Muscle layer of colon (tissue), 2 donors: Measurements from ENCODE around the gene HPCAL1.

Experiments used
- H3K27ac ChIP-seq: one replicate; pipeline ENCODE4 v1.7.0; 2013; ENCODE audit warnings: low read depth, mild to moderate bottlenecking, low read length, moderate library complexity
- H3K27me3 ChIP-seq, 2 donors: one replicate each; pipeline ENCODE4 v1.7.0; 2013; ENCODE audit warnings: low read length in 2 of 2, mild to moderate bottlenecking in 2 of 2; ENCODE audit not compliant: insufficient read depth in 2 of 2, control insufficient read depth in 1 of 2
- H3K36me3 ChIP-seq: one replicate; pipeline ENCODE4 v1.7.0; 2013; ENCODE audit warnings: mild to moderate bottlenecking, low read length; ENCODE audit not compliant: insufficient read depth
- H3K4me1 ChIP-seq: one replicate; pipeline ENCODE4 v1.7.0; 2013; ENCODE audit warnings: mild to moderate bottlenecking, low read length; ENCODE audit not compliant: insufficient read depth
- H3K4me3 ChIP-seq, 2 donors: one replicate each; pipeline ENCODE4 v1.7.0; 2013; ENCODE audit warnings: low read length in 2 of 2, low read depth in 1 of 2, mild to moderate bottlenecking in 1 of 2, moderate library complexity in 1 of 2
- H3K9ac ChIP-seq: one replicate; pipeline ENCODE4 v1.7.0; 2013; ENCODE audit warnings: low read length
- H3K9me3 ChIP-seq: one replicate; pipeline ENCODE4 v1.7.0; 2013; ENCODE audit warnings: mild to moderate bottlenecking, low read length
- donor health status: abdominal sarcoma.
- donor health status: Adenocarcinoma of cecum.

Gene HPCAL1

GRCh38 chr2:10346929-10347561, 44.3 kb downstream of the HPCAL1 start:
- Histone ChIP-seq H3K9ac (no peak overlapping the region), H3K9me3 (no peaks in the 10 kb centered on the region), H3K36me3 (no peaks in the 10 kb centered on the region), H3K27ac (no peak overlapping the region), H3K4me1 (peaks cover 15% of the 10 kb centered on the region), H3K4me3 (no peak overlapping the region), H3K27me3 (no peaks in the 10 kb centered on the region)

DNA sequence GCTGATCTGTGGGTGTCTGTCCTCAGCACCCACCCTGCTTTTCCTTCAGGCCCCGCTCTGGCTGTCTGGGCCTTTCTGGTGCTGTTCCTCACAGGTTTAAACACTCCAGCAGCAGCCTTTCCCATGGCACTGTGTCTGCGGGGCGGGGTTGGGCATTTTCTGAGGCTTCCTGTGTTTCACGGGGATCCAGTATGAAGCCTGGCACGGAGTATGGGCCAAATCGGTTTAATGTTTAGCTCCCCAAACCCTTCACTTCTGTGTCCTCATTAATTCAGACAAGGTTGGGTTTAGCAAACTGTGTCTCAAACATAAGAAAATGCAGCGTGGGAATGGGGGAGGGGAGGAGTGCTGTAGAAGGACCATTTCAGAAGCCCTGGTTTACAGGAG, 44.9 kb downstream of the HPCAL1 start:
- Histone ChIP-seq H3K36me3 (no peaks in the 10 kb centered on the region), H3K27me3 (no peaks in the 10 kb centered on the region), H3K9ac (no peak overlapping the region), H3K27ac (no peak overlapping the region), H3K4me1 (peaks cover 15% of the 10 kb centered on the region), H3K4me3 (no peak overlapping the region), H3K9me3 (no peaks in the 10 kb centered on the region)

DNA sequence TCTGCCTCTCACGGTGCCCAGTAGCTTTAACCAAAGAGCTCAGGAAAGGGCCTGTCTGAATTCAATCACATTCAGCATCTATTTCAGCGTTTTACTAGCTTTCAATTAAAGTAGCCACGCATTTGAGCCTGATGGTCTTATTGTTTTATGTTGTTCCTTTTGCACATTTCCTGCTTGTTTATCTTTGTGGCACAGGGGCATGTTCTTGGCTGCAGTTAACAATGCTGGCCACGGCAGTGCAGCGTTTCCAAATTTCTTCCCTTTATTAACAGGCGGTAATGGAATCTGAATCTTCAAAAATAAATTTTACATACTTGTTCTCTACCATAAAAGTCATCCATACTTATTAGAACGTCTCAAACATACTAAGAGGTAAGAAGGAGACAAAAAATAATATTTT, 46.2 kb downstream of the HPCAL1 start:
- Histone ChIP-seq H3K4me1 (peaks cover 14% of the 10 kb centered on the region), H3K27ac (no peak overlapping the region)

GRCh38 chr2:10350761-10351160, 48.1 kb downstream of the HPCAL1 start:
- H3K4me3 ChIP-seq = no peak overlapping the region
- no peaks in the 10 kb centered on the region for H3K27me3 ChIP-seq
- no peak overlapping the region for H3K27ac ChIP-seq
- no peaks in the 10 kb centered on the region for H3K9me3 ChIP-seq
- no peaks in the 10 kb centered on the region for H3K36me3 ChIP-seq
- no peak overlapping the region for H3K9ac ChIP-seq
- H3K4me1 ChIP-seq = peaks cover 7% of the 10 kb centered on the region

More for the DNA sequence above, 46.2 kb downstream of the HPCAL1 start:
- Histone ChIP-seq H3K9me3 (no peaks in the 10 kb centered on the region), H3K36me3 (no peaks in the 10 kb centered on the region), H3K4me3 (no peak overlapping the region), H3K27me3 (no peaks in the 10 kb centered on the region), H3K9ac (no peak overlapping the region)

- Histone ChIP-seq H3K27ac (no peak overlapping the region), H3K36me3 (no peaks in the 10 kb centered on the region), H3K4me1 (no peaks in the 10 kb centered on the region), H3K9me3 (no peaks in the 10 kb centered on the region), H3K9ac (no peak overlapping the region), H3K27me3 (no peaks in the 10 kb centered on the region), H3K4me3 (no peak overlapping the region)
These were observed 49.7 kb downstream of the HPCAL1 start for GRCh38 chr2:10352361-10352760.

- H3K27me3 ChIP-seq = no peaks in the 10 kb centered on the region
- H3K27ac ChIP-seq = no peak overlapping the region
- no peaks in the 10 kb centered on the region for H3K4me1 ChIP-seq
- H3K9me3 ChIP-seq = no peaks in the 10 kb centered on the region
- no peak overlapping the region for H3K9ac ChIP-seq
- no peak overlapping the region for H3K4me3 ChIP-seq
- H3K36me3 ChIP-seq = no peaks in the 10 kb centered on the region
These were observed 50.3 kb downstream of the HPCAL1 start for GRCh38 chr2:10352972-10353371.

DNA sequence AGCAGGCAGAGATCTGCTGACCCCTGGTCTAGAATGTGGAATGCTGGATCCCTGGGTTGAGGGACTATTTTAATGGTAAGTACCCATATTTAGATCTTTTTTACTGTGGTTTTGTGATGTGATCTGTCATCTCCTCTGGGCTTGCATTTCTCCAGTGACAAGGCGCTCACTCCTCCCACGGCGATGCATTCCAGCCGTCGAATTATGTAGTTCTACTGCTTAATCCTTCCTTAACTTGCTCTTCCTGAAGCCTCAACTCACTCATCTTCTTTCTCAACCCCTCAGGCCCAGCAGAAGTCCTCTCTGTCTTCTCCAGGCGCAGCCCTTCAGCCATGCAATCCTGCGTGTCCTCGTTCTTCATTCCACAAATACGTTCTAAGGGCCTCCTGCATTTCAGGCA, 51.2 kb downstream of the HPCAL1 start:
- Histone ChIP-seq H3K36me3 (no peaks in the 10 kb centered on the region), H3K4me1 (no peaks in the 10 kb centered on the region), H3K9me3 (no peaks in the 10 kb centered on the region), H3K4me3 (no peak overlapping the region), H3K27ac (no peak overlapping the region), H3K9ac (no peak overlapping the region), H3K27me3 (no peaks in the 10 kb centered on the region)

DNA sequence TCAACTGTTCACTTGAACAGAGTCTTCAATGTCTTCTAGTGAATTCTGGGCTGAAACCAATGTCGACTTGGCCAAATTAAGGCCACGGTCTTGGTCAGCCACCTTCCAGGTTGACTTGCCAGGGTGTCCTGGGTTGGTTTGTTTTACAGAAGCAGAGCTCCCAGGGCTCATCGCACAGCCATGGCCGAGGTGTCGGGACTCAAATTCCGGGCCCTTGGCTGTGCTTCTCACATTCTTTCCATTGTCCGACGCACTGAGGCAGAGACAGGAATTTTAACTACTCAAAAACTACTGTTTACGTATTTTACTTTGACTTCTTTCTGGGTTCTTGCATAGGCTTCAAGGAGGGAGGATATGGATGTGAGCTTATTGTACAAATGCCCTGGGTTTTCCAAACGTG, 51.7 kb downstream of the HPCAL1 start:
- H3K4me3 ChIP-seq = no peak overlapping the region
- H3K36me3 ChIP-seq = no peaks in the 10 kb centered on the region
- no peaks in the 10 kb centered on the region for H3K27me3 ChIP-seq
- H3K4me1 ChIP-seq = no peaks in the 10 kb centered on the region
- H3K27ac ChIP-seq = no peak overlapping the region
- H3K9me3 ChIP-seq = no peaks in the 10 kb centered on the region
- no peak overlapping the region for H3K9ac ChIP-seq

GRCh38 chr2:10355471-10356438, 53.1 kb downstream of the HPCAL1 start:
- no peaks in the 10 kb centered on the region for H3K9me3 ChIP-seq
- no peaks in the 10 kb centered on the region for H3K4me1 ChIP-seq
- no peak overlapping the region for H3K27ac ChIP-seq
- H3K36me3 ChIP-seq = no peaks in the 10 kb centered on the region
- H3K4me3 ChIP-seq = no peak overlapping the region
- no peaks in the 10 kb centered on the region for H3K27me3 ChIP-seq
- no peak overlapping the region for H3K9ac ChIP-seq

GRCh38 chr2:10356439-10356811, 53.7 kb downstream of the HPCAL1 start:
- Histone ChIP-seq H3K36me3 (no peaks in the 10 kb centered on the region), H3K4me1 (no peaks in the 10 kb centered on the region), H3K9ac (no peak overlapping the region), H3K4me3 (no peak overlapping the region), H3K9me3 (no peaks in the 10 kb centered on the region), H3K27ac (no peak overlapping the region), H3K27me3 (no peaks in the 10 kb centered on the region)

- H3K9ac ChIP-seq = no peak overlapping the region
- H3K4me3 ChIP-seq = no peak overlapping the region
- no peaks in the 10 kb centered on the region for H3K9me3 ChIP-seq
- no peaks in the 10 kb centered on the region for H3K36me3 ChIP-seq
- no peaks in the 10 kb centered on the region for H3K4me1 ChIP-seq
- H3K27me3 ChIP-seq = no peaks in the 10 kb centered on the region
- no peak overlapping the region for H3K27ac ChIP-seq
These were observed 54.8 kb downstream of the HPCAL1 start for GRCh38 chr2:10357193-10358169.
